ENCODE data around the gene ZNF784.

Gene ZNF784

DNA sequence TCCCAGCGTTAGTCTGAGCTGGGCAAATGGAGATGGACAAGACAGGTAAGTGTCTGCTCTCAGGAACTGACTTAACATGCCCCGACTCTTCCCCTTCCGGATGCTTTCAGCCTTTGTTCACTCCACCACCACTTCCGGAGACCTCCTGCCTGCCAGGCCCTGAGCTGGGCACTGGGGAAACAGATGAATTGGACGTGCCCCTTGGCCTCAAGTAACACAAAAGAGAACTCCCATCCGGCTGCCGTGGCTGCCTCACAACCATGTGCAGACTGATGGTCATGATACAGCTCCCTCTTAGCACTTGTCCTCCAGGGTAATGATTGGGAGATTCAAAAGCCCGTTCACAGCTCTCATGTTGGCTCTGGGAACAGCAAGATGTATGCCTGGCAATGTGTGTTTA, 6.9 kb downstream of the ZNF784 start:
- no peak for DNase-seq

DNA sequence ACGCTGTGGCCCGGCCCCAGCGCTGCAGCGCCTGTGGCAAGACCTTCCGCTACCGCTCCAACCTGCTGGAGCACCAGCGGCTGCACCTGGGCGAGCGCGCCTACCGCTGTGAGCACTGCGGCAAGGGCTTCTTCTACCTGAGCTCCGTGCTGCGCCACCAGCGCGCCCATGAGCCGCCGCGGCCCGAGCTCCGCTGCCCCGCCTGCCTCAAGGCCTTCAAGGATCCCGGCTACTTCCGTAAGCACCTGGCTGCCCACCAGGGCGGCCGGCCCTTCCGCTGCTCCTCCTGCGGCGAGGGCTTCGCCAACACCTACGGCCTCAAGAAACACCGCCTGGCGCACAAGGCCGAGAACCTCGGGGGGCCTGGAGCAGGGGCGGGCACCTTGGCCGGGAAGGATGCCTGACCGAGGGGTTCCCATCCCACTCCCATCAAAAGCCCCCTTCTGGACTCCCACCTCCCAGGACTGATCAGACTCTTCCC, 7.9 kb downstream of the ZNF784 start:
- DNase-seq, result no peak

DNA sequence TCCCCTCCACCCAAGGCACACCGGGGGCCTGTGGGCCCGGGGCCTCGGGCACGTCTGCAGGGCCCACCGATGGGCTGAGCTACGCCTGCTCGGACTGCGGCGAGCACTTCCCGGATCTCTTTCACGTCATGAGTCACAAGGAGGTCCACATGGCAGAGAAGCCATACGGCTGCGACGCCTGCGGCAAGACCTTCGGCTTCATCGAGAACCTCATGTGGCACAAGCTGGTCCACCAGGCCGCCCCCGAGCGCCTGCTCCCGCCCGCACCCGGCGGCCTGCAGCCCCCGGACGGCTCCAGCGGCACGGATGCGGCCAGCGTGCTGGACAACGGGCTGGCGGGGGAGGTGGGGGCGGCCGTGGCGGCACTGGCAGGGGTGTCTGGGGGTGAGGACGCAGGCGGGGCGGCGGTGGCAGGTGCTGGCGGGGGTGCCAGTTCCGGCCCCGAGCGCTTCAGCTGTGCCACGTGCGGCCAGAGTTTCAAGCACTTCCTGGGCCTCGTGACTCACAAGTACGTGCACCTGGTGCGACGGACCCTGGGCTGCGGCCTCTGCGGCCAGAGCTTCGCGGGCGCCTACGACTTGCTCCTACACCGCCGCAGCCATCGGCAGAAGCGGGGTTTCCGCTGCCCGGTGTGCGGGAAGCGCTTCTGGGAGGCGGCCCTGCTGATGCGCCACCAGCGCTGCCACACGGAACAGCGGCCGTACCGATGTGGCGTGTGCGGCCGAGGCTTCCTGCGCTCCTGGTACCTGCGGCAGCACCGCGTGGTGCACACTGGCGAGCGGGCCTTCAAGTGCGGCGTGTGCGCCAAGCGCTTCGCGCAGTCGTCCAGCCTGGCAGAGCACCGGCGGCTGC, 8.6 kb downstream of the ZNF784 start:
- no peak for DNase-seq

DNA sequence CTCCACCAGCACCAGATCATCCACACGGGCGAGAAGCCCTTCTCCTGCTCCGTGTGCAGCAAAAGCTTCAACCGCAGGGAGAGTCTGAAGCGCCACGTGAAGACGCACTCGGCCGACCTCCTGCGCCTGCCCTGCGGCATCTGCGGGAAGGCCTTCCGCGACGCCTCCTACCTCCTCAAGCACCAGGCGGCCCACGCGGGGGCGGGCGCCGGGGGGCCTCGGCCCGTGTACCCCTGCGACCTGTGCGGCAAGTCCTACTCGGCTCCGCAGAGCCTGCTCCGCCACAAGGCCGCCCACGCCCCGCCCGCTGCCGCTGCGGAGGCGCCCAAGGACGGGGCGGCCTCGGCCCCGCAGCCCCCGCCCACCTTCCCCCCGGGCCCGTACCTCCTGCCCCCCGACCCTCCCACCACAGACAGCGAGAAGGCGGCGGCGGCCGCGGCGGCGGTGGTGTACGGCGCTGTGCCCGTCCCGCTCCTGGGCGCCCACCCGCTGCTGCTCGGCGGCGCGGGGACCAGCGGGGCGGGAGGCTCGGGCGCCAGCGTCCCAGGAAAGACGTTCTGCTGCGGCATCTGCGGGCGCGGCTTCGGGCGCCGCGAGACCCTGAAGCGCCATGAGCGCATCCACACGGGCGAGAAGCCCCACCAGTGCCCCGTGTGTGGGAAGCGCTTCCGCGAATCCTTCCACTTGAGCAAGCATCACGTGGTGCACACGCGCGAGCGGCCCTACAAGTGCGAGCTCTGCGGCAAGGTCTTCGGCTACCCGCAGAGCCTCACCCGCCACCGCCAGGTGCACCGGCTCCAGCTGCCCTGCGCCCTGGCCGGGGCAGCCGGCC, 9.4 kb downstream of the ZNF784 start:
- no peak for DNase-seq

DNA sequence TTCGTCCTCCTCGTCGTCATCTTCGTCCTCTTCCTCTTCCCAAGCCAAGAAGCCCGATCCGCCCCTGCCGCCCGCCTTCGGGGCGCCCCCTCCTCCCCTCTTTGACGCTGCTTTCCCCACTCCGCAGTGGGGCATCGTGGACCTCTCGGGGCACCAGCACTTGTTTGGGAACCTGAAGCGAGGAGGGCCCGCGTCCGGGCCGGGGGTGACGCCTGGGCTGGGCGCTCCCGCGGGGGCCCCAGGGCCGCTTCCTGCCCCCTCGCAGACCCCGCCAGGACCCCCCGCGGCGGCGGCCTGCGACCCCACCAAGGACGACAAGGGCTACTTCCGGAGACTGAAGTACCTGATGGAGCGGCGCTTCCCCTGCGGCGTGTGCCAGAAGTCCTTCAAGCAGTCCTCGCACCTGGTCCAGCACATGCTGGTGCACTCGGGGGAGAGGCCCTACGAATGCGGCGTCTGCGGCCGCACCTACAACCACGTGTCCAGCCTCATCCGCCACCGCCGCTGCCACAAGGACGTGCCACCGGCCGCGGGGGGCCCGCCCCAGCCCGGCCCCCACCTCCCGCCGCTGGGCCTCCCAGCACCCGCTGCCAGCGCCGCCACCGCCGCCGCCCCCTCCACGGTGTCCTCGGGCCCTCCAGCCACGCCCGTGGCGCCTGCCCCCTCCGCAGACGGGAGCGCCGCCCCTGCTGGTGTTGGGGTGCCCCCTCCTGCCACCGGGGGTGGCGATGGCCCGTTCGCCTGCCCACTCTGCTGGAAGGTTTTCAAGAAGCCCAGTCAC, 10.2 kb downstream of the ZNF784 start:
- no peak for DNase-seq

DNA sequence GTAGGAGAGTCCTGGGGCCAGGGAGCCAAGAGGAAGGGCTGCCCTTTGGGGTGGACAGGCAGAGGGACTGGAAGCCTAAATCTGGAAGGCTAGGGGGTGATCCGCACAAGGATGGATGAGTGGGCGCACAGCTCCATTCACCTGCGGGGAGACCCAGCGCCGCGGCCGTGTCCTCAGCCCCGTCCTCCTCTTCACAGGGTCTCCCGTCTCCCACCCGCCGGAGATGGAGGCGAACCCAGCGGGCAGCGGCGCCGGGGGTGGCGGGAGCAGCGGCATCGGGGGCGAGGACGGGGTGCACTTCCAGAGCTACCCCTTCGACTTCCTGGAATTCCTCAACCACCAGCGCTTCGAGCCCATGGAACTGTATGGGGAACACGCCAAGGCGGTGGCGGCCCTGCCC, 11.0 kb downstream of the ZNF784 start:
- no peak for DNase-seq

DNA sequence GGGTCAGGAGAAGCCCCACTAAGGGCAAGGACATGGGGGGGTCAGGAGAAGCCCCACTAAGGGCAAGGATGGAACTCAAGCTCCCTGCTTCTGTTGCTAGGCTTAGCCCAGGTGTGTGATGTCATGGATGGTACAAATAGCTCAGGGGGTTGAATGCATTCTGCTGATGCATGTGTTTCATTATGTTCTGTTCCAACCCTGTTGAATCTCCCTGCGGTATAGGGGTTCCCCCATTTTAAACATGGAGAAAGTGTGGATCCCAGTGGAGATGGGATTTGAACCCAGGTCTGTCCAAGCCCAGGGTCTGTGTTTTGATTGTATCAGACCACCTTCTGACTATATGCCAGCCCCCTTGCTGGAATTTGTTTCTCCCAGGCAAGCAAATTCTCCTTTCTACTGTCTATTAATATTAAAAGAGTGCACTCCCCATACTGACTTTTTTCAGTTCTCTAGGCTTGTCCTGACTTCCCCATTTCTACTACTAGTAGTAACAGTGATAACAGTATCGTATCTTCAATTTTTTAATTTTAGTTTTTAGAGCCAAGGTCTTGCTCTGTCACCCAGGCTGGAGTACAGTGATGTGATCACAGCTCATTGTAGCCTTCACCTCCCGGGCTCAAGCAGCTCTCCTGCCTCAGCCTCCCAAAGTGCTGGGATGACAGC, 12.3 kb downstream of the ZNF784 start:
- no peak for DNase-seq

DNA sequence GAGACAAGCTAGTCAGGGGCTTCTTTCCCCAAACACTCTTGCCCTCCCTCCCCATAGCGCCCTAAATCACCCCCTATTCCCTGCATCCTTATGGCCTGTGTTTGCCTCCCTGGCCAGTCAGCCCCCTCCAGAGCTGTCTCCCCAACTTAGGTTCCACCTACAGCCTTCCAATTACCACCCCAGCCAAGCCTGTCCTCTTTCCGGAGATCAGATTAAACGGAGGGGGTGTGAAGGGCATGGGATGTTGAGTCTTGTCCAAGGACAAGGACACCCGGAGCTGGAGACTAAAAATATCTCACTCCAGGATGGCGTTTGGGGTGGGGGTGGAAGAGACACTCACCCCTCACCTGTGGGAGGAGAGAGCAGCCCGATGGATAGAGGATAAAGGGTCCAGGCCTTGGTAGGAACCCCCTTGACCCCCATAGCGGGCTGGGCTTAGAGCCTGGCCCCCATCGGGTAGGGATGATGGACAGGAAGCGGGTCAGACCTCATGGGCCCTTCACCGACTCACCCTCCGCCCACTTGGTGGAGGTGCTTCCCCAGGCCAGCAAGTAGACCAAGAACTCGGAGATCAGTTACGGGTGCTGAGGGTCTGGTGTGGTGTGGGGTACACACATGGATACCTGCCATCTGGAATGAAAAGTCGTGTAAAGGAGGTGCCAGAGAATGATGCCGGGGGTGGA, 12.9 kb downstream of the ZNF784 start:
- no peak for DNase-seq

DNA sequence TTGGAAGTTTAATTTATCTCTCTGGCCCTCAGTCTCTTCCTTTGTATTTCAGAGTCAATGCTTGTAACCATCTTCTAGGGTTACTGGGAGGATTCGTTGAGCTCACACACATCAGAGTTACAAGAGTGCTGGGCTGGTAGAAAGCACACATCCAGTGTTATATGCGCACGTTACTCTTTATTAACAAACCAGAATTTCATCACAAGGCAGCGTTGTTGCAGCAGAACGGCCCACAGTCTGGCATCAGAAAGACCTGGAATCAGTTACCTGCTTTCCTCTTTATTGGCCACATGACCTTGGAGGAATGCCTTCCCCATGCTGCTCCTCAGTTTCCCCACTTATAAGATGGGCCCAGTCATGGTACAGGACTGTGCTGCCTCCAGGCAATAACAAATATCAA, 15.0 kb downstream of the ZNF784 start:
- DNase-seq, result no peak

DNA sequence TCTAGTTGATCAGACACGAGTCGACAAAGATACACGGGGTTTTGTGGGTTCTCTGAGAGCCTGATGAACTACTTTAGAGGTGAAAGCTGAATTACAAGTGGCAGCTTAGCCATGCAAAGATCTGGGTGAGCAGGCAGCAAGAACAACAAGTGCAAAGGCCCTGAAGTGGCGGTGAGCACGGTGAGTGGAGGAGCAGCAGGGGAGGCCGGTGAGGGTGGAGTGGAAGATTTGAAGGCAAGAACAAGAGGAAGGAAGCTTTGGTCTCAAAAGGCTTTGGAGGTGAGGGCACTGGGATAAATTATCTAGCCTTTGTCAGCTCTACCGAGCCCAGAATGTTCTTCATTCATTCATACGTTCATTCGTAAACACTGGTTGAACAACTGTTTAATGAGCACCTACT, 17.5 kb downstream of the ZNF784 start:
- no peak for DNase-seq

DNA sequence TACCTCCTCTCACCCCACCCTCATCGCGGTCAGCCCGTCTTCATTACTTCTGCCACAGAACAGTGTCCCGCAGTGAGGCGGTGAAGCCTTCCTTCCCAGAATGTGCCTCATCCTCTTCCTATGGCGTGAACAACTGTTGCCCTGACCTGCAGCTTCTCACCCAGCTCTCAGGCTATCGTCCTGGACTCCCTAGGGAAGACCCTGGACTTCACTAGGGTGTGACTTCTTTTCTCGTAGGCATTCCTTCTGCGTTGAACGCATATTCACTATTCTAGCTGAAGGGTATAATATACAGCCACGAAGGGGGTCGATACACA, 17.9 kb downstream of the ZNF784 start:
- no peak for DNase-seq

DNA sequence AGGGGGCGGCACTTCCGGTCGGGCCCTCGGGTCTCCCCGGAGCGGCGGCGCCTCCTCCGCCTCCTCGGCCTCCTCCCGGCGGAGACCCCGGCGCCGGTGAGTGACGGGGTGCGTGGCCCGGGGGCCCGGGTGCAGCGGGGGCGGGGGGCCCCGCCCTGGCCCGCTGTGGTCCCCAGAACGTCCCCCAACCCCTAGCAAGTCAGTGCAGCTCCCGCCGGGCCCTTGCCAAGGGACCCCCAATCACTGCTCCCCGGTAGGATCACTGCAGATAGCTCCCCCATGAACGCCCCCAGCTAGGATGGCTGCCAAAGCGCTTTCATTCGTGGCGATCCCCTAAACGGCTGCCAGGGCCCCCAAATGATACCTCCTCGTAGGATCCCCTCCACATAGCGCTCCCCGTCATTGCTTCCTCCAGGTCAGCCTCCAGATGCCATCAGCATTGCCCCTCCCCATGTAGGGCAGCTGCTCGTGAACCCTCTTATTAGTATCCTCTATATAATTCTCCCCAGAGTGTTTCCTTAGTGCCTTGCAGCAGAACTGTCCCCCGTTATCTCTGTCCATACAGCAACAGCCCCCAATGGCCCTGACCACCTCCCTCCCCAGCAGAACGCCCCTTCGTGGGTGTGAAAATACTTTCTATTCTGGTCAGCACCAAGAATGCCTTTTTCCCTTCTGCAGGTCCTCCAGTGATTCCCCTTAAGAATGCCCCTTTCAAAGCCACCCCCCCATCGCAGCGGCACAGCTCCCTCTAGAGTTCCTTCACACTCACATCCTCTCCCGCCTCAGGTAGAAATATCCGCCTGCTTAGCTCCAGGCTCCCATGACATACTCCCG, 18.5 kb downstream of the ZNF784 start, which contains the start of gene ZNF865:
TSS of gene ZNF865 (plus strand) at position 11 of the 834 bp plus-strand sequence. CDS start 7,972 bp downstream, outside the sequence.
- DNase-seq, result peak; percentile 71

DNA sequence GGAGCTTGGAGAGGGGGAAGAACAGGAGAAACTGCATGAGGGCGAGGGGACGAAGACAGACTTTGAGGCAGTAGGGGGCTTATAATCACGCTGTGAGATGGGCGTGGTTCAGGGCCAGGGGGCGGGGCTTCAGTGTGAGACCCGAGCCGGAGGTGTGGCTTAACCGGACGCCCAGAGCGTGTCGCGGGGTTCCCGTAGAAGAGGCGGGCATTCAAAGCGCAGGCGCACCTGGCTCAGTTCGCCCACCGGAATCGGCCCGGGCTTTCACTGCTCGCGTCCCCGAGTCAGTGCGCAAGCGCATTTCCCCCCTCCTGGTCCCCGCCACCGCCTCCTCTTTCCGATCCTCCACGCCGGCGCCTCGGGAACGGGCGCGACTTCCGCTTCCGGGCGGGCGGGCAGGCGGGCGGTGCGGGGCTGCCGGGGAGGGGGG, 19.1 kb downstream of the ZNF784 start:
- DNase-seq, result peak; percentile 99

DNA sequence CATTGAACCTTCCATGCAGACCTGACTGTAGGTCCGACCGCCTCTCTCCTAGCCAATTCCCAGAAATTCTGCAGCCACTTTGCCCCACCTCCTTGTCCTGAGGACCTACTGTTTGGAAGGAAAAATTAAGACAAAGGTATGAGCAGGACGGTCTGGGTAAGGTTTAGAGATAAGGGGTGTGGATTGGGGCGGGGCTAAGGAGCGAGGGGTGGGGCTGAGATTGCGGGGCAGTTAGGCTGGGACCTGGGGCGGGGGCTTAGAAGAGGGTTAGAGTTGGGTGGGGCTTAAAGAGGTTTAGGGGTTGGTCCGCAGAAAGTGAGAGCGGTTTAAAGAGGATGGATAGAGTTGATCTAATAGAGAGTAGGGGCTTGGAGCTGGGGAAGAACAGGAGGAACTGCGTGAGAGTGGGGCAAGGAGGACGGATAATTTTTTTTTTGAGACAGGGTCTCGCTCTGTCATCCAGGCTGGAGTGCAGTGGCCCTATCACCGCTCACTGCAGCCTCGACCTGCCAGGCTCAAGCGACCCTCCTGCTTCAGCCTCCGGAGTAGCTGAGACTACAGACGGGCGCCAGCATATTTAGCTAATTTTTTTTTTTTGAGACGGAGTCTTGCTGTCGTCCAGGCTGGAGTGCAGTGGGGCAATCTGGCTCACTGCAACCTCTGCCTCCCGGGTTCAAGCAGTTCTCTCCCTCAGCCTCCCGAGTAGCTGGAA, 20.6 kb downstream of the ZNF784 start:
- DNase-seq, result no peak

DNA sequence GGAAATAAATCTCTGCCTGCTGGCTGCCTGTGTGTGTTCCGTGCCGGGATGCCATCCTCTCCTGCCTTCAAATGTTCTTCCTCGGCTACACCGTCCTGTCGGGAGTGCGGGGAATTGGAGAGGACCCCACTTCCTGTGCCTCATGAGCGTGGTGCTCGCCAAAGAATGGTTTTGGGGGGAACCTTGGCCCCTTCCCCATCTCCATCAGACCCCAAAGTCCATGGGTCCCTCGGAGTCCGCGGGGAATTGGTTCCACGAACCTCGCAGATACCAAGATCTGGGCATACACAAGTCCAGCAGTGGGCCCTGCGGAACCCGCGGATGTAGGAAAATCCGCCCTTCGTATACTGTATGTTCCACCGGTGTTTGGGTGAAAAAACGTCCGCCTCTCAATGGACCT, 21.3 kb downstream of the ZNF784 start:
- no peak for DNase-seq

DNA sequence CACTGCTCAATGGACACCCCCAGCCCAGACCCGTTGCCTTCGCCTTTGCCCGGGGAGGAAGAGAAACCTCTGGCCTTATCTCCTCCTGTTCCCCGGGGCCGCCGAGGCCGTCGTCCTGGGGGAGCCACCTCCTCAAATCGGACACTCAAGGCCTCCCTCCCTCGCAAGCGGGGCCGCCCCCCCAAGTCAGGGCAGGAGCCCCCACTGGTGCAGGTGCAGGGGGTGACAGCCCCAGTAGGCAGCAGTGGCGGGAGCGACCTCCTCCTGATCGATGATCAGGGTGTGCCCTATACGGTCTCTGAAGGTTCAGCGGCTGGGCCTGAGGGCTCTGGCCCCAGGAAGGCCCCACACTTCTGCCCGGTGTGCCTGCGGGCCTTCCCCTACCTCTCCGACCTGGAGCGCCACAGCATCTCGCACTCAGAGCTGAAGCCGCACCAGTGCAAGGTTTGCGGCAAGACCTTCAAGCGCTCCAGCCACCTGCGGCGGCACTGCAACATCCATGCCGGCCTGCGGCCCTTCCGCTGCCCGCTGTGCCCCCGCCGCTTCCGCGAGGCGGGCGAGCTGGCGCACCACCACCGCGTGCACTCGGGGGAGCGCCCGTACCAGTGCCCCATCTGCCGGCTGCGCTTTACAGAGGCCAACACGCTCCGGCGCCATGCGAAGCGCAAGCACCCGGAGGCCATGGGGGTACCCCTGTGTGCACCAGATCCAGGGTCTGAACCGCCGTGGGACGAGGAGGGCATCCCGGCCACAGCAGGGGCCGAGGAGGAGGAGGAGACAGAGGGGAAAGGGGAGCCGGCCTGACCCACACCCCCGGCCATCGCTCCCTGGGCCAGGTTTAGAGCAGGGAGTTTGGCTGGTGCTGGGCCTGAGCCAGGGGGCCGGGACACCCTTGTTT, 22.0 kb downstream of the ZNF784 start:
- no peak for DNase-seq

DNA sequence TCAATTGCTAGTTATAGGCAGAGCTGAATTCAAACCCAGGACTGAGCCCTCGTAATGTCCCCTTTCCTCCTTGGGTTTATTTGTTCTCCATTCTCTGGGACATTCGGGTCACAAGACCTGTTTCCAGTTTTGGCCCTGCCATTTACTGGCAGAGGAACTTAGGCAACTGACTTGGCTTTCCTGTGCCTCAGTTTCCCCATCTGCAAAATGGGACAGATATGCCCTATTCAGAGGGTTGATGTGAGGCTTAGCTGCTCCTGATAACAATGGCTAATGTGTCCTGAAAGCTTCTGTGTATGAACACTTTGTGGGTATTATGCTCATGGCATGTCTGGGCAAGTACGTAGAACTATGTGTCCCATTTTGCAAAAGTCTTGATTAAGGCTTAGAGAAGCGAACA, 23.3 kb downstream of the ZNF784 start:
- DNase-seq, result no peak

DNA sequence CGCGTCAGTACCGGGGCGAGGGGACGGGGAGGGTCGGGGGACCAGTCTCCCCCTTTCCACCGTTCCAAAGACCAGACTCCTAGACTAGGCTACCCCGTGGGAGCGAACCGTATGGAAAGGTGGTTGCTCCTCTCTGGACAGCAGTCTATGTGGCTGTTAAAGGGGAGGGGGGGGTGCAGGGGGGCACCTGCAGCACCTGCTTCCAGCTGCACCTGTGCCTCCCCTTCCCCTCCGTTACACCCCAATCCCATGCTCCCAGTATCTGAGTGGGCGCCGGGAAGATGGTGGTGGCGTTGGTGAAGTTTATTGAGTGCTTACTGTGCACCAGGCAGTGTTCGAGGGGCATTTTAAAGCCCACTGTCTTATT, 23.7 kb downstream of the ZNF784 start:
- DNase-seq, result no peak

Measured in stimulated activated CD4-positive, alpha-beta T cell treated with anti-CD3 and anti-CD28 coated beads, Interleukin-4, amount 100 ng/mL, for 1 hour (primary cell).